HAP-1 (cell line): ENCODE results near the gene TOMM6.

Source experiments
- DNase-seq, 2 experiments: peaks; one replicate each; pipeline ENCODE4 v3.0.0-alpha.2; 2016 to 2020; ENCODE audit warnings: low spot score in 2 of 2
- H3K27me3 ChIP-seq: fragments of 250-450 bp; sonication (Bioruptor Pico); 2 replicates; pipeline ENCODE4 v1.5.1; 2020; ENCODE audit warnings: low read depth, mild to moderate bottlenecking, moderate library complexity
- H3K36me3 ChIP-seq: fragments of 250-450 bp; sonication (Bioruptor Pico); replicated peaks from 2 replicates; pipeline ENCODE4 v1.5.1; 2020; ENCODE audit warnings: mild to moderate bottlenecking
- H3K4me1 ChIP-seq: fragments of 250-450 bp; sonication (Bioruptor Pico); 2 replicates; pipeline ENCODE4 v1.5.1; 2020; ENCODE audit warnings: mild to moderate bottlenecking
- H3K4me3 ChIP-seq: fragments of 250-450 bp; sonication (Bioruptor Pico); 2 replicates; pipeline ENCODE4 v1.5.1; 2020; ENCODE audit warnings: mild to moderate bottlenecking, moderate library complexity
- H3K9me3 ChIP-seq: fragments of 250-450 bp; sonication (Bioruptor Pico); 2 replicates; pipeline ENCODE4 v1.5.1; 2020; ENCODE audit warnings: mild to moderate bottlenecking, moderate library complexity
- in situ Hi-C: fragments of 300-500 bp; cut with MboI; formaldehyde crosslinking; loops from 3 replicates; pipeline ENCODE4 v1.14.3; 2020; ENCODE audit warnings: low sequenced_read_pairs, inconsistent platforms, mixed read lengths

Gene TOMM6

DNA sequence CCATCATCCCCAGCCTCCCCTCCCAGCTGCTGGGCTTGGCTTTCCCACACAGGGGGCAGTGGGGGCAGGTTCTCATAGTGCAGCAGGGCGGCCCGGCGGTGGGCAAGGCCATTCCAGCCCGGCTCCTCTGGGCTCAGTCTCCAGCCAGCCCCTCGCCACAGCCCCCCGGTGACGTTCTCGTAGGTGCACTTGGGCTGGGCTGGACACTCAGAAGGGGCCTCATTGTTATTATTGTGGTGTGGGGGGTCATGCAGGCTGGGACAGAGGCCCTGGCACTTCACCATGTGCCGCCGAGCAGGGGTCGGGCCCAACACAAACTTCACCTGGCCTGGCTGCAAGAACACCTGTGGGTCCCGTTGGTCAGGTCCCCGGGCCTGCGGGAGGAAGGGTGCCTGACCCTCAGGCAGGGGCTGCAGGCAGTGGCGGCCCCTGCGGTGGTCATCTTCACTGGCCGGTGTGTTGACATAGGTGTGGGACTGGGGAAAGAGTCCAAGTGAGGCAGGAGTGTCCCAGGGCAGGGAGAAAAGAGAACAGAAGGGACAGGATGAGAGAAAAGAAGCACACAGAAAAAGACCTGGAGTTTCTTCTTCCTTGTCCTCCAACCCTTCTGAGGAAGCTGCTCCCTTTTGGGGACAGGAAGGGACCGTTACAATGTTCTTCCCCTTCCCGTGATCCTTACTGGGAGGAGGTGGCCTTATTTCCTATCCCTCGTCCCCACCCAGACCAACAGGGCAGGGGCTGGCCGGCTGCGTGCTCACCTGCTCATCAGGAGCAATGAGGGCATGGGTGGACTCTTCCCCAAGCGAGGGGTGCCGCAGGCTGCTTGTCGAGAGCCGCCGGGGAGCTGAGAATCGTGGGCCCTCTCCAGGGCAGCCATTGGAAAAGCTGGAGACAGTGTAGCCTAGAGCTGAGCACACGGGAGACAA lies 16.2 kb upstream of the TOMM6 start:
- in situ Hi-C loops, result no loop called here

DNA sequence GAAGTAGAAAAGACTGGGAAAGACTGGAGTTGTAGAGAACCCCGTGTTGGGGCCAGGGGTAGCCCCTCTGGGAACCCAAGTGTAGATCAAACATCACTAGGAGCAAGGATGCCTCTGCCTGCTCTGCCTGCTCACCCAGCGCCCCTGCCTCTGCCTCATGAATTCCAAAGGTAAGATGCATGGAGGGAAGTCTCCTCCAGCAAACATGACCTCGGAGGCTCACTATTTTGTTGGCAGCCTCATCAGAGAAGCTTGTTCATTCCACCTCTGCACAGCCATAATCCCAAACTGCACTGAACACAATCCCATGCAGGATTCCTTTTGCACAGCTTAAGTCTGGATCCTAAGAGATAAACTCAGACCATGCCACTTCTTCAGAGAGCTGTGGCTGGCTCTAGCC lies 12.7 kb upstream of the TOMM6 start:
- H3K27me3 ChIP-seq, result no peaks in the 10 kb centered on the region
- no peak for DNase-seq
- in situ Hi-C loops, result no loop called here
- H3K9me3 ChIP-seq, result no peaks in the 10 kb centered on the region
- H3K4me3 ChIP-seq, result no peak overlapping the region
- H3K36me3 ChIP-seq, result peaks cover 33% of the 10 kb centered on the region
- H3K4me1 ChIP-seq, result peaks cover 6% of the 10 kb centered on the region; the same call in 1 of the 2 replicates

More for the DNA sequence above, 16.2 kb upstream of the TOMM6 start:
- Histone ChIP-seq H3K9me3 (no peaks in the 10 kb centered on the region), H3K4me1 (no peaks in the 10 kb centered on the region), H3K27me3 (no peaks in the 10 kb centered on the region), H3K4me3 (no peak overlapping the region), H3K36me3 (peaks cover 31% of the 10 kb centered on the region)
- DNase-seq, result no peak

DNA sequence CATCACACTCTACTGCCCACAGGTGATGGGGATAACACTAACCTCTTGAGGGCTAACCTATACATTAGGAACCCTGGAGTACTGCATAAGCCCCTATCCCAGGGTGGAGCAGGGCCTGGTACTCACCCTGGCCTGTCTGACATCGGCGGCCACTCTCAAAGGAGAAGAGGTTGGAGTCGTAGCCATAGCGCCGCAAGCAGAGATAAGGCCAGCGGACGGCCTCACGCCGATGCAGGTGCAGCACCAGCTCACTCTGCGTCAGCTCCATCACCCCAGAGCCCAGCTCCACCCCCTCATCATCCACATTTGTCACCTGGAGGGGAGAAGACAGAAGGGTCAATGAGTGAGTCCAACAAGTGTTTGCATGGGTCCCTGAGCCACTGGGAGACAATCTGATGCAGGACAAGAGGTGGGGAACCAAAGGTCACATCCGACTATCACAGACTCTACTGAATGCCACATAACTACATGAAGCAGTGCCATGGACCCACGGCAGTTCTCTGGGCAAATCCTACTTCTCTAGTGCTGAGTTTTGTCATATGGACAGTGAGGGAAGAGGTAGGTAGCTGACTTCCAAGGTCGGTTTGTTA lies 12.1 kb upstream of the TOMM6 start:
- Histone ChIP-seq H3K27me3 (no peaks in the 10 kb centered on the region), H3K9me3 (no peaks in the 10 kb centered on the region), H3K4me1 (peaks cover 6% of the 10 kb centered on the region; the same call in 1 of the 2 replicates), H3K4me3 (no peak overlapping the region), H3K36me3 (peaks cover 33% of the 10 kb centered on the region)
- in situ Hi-C loops, result no loop called here
- no peak for DNase-seq

DNA sequence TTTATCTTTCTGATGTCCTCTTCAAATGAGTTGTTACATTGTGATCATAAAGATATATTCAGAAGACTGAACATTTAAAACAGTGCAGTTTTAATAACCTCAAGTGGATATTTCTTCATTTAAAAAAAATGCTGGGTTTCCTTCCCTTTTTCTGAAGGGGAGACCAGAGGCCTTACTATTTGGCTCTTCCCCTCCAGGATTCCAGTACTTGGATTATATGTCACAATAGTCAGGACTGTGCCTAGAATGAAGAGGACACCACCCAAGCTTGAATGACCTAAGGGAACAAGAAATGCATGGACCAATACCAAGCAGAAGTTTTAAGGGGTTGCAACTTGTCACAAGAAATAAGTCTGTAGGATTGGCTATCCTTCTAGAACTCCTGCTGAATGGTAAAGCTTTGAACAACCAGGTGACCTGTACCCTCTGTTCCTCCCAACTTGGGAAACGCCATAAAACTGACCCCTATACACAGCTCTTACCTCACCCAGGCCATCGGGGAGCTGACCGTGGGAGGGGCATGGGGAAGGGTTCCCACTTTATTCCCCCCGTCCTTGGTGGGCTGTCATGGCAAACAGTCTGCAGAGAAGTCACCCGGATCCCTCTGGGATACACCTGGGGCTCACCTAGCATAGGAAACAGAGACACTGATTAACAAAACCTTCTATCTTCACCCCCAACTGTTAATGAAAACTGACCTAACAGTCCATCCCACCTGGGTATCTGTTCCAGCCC lies 9.8 kb upstream of the TOMM6 start:
- Histone ChIP-seq H3K27me3 (no peaks in the 10 kb centered on the region), H3K36me3 (peaks cover 20% of the 10 kb centered on the region), H3K9me3 (no peaks in the 10 kb centered on the region), H3K4me3 (no peak overlapping the region), H3K4me1 (peaks cover 12% of the 10 kb centered on the region)
- DNase-seq, result no peak
- in situ Hi-C loops, result no loop called here

DNA sequence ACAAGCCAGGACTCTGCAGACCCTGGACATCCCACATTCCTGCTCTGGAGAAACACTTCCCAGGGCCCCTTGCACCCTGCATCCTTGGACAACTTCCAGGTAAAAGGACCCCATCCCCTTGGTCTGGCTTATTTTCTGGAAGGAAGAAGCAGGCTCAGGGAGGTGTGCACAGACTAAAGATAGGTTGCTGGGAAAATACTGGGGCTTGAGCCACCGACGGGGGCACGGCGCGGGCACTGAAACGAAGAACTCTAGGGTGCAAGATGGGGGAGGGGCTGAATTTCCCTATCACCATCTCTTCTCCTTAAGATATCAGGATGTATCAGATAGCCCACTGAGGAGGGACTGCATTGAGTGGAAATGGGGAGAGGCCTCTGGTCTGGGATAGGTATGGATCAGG lies 8.6 kb upstream of the TOMM6 start:
- peak overlapping the region; percentile 49 for H3K4me3 ChIP-seq
- peaks cover 12% of the 10 kb centered on the region for H3K4me1 ChIP-seq
- DNase-seq, result no peak
- in situ Hi-C loops, result no loop called here
- no peaks in the 10 kb centered on the region for H3K9me3 ChIP-seq
- H3K27me3 ChIP-seq, result no peaks in the 10 kb centered on the region
- H3K36me3 ChIP-seq, result peaks cover 20% of the 10 kb centered on the region

DNA sequence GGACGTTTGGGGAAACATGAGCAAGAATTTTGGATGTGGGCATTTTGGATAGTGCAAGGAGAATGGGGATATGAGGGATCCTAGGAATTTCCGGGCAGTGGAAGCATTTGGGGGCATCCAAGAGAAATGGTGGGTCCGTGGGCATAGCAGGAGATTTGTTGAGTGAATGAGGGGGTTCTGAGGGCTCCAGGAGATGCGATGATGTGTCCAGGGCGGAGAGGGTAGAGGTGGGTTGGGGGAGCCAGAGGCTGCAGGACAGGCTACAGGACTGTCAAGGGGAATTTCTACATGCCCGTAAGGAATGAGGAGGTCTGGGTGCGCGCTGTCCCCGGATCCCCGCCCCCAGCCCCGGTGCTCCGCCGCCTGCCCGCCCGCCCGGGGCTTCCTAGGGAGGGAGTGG lies 8.2 kb upstream of the TOMM6 start:
- in situ Hi-C loops, result no loop called here
- DNase-seq, result no peak
- peaks cover 12% of the 10 kb centered on the region for H3K4me1 ChIP-seq
- H3K36me3 ChIP-seq, result peaks cover 19% of the 10 kb centered on the region
- peak overlapping the region; percentile 49 for H3K4me3 ChIP-seq
- no peaks in the 10 kb centered on the region for H3K27me3 ChIP-seq
- no peaks in the 10 kb centered on the region for H3K9me3 ChIP-seq

DNA sequence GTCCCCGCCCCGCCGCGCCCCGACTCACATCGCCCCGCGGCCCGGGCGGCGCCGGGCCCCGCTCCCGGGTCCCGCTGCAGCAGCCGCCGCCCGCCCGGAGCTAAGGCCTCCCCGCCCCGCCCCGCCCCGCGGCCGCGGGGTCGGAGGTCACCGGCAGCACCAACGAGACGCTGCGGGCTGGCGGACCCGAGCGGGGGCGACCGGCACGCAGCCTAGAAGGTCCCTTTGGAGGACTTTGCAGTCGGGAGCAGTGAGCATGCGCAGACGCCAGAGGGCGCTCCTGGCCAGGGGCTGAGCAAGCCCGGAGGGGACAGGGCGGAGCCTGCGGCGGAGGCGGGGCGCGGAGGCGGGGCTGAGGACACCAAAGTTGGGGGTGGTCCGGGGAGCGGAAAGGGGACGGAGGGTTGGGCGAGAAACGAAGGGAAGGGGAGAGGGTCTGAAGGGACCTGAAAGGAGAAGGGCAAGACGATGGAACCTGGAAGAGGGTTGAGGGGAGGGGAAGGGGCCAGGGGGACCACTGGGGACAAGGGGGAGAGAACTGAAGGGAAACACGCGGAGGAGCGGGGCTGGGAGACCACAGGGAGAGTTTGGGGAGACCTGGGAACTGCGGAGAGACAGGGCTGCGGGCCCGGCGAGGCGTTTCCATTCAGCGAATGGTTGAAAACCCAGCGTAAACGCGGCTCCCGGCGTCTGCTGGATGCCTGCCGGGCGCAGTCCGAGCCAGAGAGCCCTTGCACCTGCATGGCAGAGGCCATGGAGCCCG lies 7.5 kb upstream of the TOMM6 start, which contains the start of gene FRS3:
Gene FRS3, minus strand, starts transcription at position 113 of the 763 bp plus-strand sequence. CDS start 2,913 bp downstream, outside the sequence.
- H3K4me3 ChIP-seq, result peak within 1 kb of the TSS; percentile 53
- no peaks in the 10 kb centered on the region for H3K9me3 ChIP-seq
- in situ Hi-C loops, result loop anchor here (5.0 kb wide), 1 partner anchor 262 kb away; no protein-coding TSS in a partner anchor
- peak; percentile 84 to 99 for DNase-seq
- peaks cover 12% of the 10 kb centered on the region for H3K4me1 ChIP-seq
- H3K27me3 ChIP-seq, result no peaks in the 10 kb centered on the region
- H3K36me3 ChIP-seq, result peaks cover 13% of the 10 kb centered on the region

DNA sequence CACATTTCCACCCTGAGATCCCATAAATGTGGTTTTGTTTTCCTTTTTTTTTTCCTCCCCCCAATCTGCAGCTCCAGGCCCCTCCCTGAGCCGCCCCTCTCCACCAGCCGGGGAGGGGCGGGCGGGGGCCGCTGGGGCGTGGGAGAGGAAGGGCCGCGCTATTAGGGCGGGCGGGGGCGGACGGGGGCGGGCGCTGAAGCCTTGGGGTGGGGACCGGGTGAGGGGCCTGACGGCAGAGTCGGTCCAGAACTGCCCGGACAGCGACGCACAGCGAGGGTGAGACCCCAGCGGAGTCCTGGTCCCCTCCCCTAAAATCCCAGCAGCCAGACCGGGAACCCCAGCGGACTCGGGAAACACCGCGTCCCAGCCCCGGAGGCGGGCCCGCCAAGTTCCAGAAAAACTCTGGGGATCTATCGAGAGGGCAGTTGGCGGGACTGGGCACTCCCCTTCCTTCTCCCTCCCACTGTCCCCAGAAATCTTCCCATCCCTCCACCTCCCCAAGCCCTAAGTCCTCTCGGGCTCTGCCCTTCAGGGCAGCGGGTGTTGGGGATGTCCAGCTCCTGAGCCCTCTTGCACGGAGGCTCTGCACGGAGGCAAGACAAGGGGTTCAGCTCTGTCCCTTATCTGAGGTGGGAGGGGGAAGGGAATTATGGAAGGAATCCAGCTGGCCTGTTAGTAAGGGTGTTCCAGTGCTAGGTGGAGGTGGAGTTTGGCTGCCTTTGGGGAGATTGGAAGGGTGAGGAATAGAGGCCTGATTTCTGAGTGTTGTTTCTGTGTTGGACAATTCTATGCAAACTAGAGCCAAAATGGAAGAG lies 6.7 kb upstream of the TOMM6 start, which contains the start of gene PRICKLE4:
Gene PRICKLE4, plus strand, starts transcription at position 232 of the 815 bp plus-strand sequence. CDS start 2,692 bp downstream, outside the sequence.
- peak; percentile 5 to 56 for DNase-seq
- in situ Hi-C loops, result loop anchor here (5.0 kb wide), 1 partner anchor 262 kb away; no protein-coding TSS in a partner anchor
- Histone ChIP-seq H3K9me3 (no peaks in the 10 kb centered on the region), H3K4me1 (peaks cover 12% of the 10 kb centered on the region), H3K36me3 (peaks cover 5% of the 10 kb centered on the region), H3K27me3 (no peaks in the 10 kb centered on the region), H3K4me3 (peak within 1 kb of the TSS; percentile 53)

DNA sequence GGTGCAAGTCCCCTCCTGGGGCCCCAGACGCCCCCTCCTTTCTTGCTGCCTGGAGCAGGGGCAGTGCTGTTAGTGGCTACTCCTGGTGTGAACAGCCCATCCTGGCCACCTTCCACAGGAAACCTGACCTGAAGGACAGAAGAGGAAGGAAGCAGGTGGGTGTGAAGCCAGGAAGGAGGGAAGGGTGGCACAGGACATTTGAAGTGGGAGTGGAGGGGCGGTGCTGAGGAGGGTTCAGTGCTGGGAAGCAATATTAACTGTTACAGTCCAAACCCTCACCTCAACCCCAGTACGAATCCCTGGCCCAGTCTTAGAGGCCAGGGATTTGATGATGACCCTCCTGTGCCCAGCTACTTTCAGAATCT lies 6.1 kb upstream of the TOMM6 start:
- DNase-seq, result no peak
- H3K27me3 ChIP-seq, result no peaks in the 10 kb centered on the region
- 0 out of 2 replicates have a peak, but pooled peaks cover 2% of the 10 kb centered on the region for H3K36me3 ChIP-seq
- H3K4me3 ChIP-seq, result peak overlapping the region; percentile 53
- H3K9me3 ChIP-seq, result no peaks in the 10 kb centered on the region
- H3K4me1 ChIP-seq, result peaks cover 15% of the 10 kb centered on the region
- in situ Hi-C loops, result loop anchor here (5.0 kb wide), 1 partner anchor 261 kb away; no protein-coding TSS in a partner anchor

DNA sequence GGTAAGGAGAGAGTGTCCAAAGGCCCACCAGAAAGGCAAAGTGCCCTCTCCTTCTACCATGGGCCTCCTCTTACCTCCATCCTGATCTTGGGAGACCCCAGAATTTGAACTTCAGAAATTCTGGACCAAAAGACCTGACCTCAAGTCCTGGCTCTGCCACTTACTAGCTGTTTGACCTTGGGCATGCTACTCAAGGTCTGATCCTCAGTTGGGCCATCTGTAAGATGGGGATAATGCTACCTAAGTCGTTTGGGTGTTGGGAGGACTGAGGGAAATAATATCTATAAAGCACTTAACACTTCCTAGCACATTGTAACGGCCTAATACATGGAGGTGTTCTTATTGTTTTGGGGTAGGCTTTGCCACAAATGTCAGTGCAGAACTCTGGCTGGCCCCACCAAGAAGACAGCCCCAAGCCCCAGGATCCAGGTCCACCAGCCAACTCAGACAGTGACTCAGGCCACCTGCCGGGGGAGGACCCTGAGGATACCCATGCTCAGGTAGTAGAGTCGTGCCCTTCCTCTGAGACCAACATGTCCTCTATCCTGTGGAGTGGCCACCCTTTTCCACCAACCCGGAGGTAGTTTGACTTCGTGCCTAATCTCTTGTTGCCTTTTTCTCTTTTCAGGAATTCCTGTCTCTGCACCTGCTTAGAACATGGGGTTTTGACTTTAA lies 4.3 kb upstream of the TOMM6 start:
- Histone ChIP-seq H3K27me3 (no peaks in the 10 kb centered on the region), H3K9me3 (no peaks in the 10 kb centered on the region), H3K4me3 (no peak overlapping the region), H3K4me1 (peaks cover 15% of the 10 kb centered on the region), H3K36me3 (peaks cover 3% of the 10 kb centered on the region)
- in situ Hi-C loops, result loop anchor here (5.0 kb wide), 1 partner anchor 259 kb away; no protein-coding TSS in a partner anchor
- DNase-seq, result no peak

DNA sequence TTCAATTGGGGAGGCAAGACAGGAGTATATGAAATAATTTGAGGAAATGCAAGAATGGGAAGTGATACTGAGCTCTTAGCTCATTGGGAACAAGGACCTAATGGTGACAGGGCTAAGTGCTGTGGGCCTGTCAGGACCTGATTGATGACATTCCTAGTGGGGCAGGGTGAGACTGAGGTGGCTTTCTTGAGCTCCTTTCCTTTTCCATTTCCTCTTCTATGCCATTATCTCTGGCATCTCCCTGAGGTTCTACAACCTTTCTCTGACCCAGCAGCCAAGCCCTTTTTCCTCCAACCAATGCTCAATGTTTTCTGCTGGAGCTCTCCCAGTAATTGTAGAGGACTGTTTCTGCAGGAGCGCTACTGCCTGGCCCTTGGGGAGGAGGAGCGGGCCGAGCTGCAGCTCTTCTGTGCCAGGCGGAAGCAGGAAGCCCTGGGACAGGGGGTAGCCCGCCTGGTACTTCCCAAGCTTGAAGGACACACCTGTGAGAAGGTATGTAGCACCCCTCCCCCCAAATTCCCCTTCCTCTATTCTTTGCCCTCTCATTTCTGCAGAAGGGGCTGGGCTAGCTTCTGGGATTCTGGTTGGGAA lies 2.8 kb upstream of the TOMM6 start:
- no peaks in the 10 kb centered on the region for H3K27me3 ChIP-seq
- no peaks in the 10 kb centered on the region for H3K9me3 ChIP-seq
- peaks cover 14% of the 10 kb centered on the region for H3K36me3 ChIP-seq
- peaks cover 9% of the 10 kb centered on the region for H3K4me1 ChIP-seq
- DNase-seq, result no peak
- H3K4me3 ChIP-seq, result no peak overlapping the region
- in situ Hi-C loops, result loop anchor here (5.0 kb wide), 2 partner anchors 138 to 258 kb away; partner anchors contain the start of genes BYSL and MED20
